ENCODE data around the gene MZB1.

GRCh38 chr5:139360384-139360783, 29.3 kb downstream of the MZB1 start:
- TF ChIP-seq POLR2AphosphoS5 (IDR thresholded peaks at IDR 0.05; ENCODE audit: low read depth, low read length) = no peak
- TF ChIP-seq POLR2A (IDR thresholded peaks at IDR 0.05; ENCODE audit: low read depth, low read length) = no peak

Data from GM12892 (cell line).